Mesenchymal stem cell (in vitro differentiated cells and primary cell): ENCODE measurements around the gene NRP2.

ENCODE experiments used
- DNase-seq: peaks from one replicate; pipeline ENCODE4 v3.0.0-alpha.2; 2013
- H2AFZ ChIP-seq: one replicate; pipeline ENCODE4 v1.6.1; 2013; ENCODE audit warnings: low read depth, mild to moderate bottlenecking, control low read depth, inconsistent platforms, low read length, moderate library complexity
- H2AK5ac ChIP-seq: 2 replicates; pipeline ENCODE4 v1.6.1; 2013; ENCODE audit warnings: low read length, moderate library complexity, mild to moderate bottlenecking, inconsistent platforms; ENCODE audit not compliant: severe bottlenecking
- H2BK120ac ChIP-seq: one replicate; pipeline ENCODE4 v1.6.1; 2013; ENCODE audit warnings: low read depth, mild to moderate bottlenecking, inconsistent platforms, low read length, moderate library complexity
- H2BK12ac ChIP-seq, 2 experiments: one replicate each; pipeline ENCODE4 v1.6.1; 2013; ENCODE audit warnings: inconsistent platforms in 2 of 2, low read length in 2 of 2, mild to moderate bottlenecking in 2 of 2, moderate library complexity in 2 of 2, control low read depth in 1 of 2
- H2BK15ac ChIP-seq: one replicate; pipeline ENCODE4 v1.6.1; 2013; ENCODE audit warnings: mild to moderate bottlenecking, low read depth, inconsistent platforms; ENCODE audit not compliant: poor library complexity, severe bottlenecking
- H2BK5ac ChIP-seq: 2 replicates; pipeline ENCODE4 v1.6.1; 2013; ENCODE audit warnings: low read depth, mild to moderate bottlenecking, low read length, control low read depth, inconsistent platforms; ENCODE audit not compliant: poor library complexity, severe bottlenecking
- H3K14ac ChIP-seq, 2 experiments: one replicate each; pipeline ENCODE4 v1.6.1; 2013; ENCODE audit warnings: inconsistent platforms in 2 of 2, low read length in 2 of 2, control low read depth in 1 of 2, mild to moderate bottlenecking in 1 of 2, moderate library complexity in 1 of 2
- H3K18ac ChIP-seq, 2 experiments: one replicate each; pipeline ENCODE4 v1.6.1; 2013; ENCODE audit warnings: inconsistent platforms in 2 of 2, low read length in 2 of 2, control low read depth in 1 of 2, low read depth in 1 of 2, mild to moderate bottlenecking in 1 of 2
- H3K23ac ChIP-seq, 2 experiments: one replicate each; pipeline ENCODE4 v1.6.1; 2013; ENCODE audit warnings: inconsistent platforms in 2 of 2, low read length in 2 of 2, mild to moderate bottlenecking in 2 of 2, moderate library complexity in 2 of 2, control low read depth in 1 of 2
- H3K27ac ChIP-seq: 2 replicates; pipeline ENCODE4 v1.5.1; 2013; ENCODE audit warnings: mild to moderate bottlenecking, moderate library complexity, low read length, control low read depth, inconsistent platforms; ENCODE audit not compliant: poor library complexity, severe bottlenecking
- H3K27me3 ChIP-seq, 2 experiments: 2 replicates each; pipeline versions ENCODE4 v1.6.1 to v1.7.0; 2013; ENCODE audit warnings: low read length in 2 of 2, mild to moderate bottlenecking in 2 of 2, moderate library complexity in 2 of 2, control low read depth in 1 of 2, inconsistent platforms in 1 of 2; ENCODE audit not compliant: control insufficient read depth in 1 of 2, insufficient read depth in 1 of 2
- H3K36me3 ChIP-seq, 2 experiments: 2 replicates each; pipeline versions ENCODE4 v1.6.1 to v1.7.0; 2013; ENCODE audit warnings: low read length in 2 of 2, control low read depth in 1 of 2, inconsistent platforms in 1 of 2, low read depth in 1 of 2, mild to moderate bottlenecking in 1 of 2; ENCODE audit not compliant: insufficient read depth in 2 of 2, control insufficient read depth in 1 of 2
- H3K4ac ChIP-seq, 2 experiments: one replicate each; pipeline ENCODE4 v1.6.1; 2013; ENCODE audit warnings: inconsistent platforms in 2 of 2, low read length in 2 of 2, mild to moderate bottlenecking in 2 of 2, moderate library complexity in 2 of 2, control low read depth in 1 of 2, low read depth in 1 of 2
- H3K4me1 ChIP-seq: 2 replicates; pipeline ENCODE4 v1.6.1; 2013; ENCODE audit warnings: low read depth, low read length, control low read depth; ENCODE audit not compliant: control insufficient read depth, insufficient read depth
- H3K4me2 ChIP-seq: 2 replicates; pipeline ENCODE4 v1.6.1; 2013; ENCODE audit warnings: low read length, mild to moderate bottlenecking, inconsistent platforms; ENCODE audit not compliant: poor library complexity, severe bottlenecking
- H3K4me3 ChIP-seq, 2 experiments: 2 replicates each; pipeline versions ENCODE4 v1.5.1 to v1.7.0; 2013; ENCODE audit warnings: low read length in 2 of 2, mild to moderate bottlenecking in 2 of 2, control low read depth in 1 of 2, low read depth in 1 of 2; ENCODE audit not compliant: insufficient read depth in 1 of 2
- H3K79me1 ChIP-seq: replicated peaks from 2 replicates; pipeline ENCODE4 v1.6.1; 2013; ENCODE audit warnings: mild to moderate bottlenecking, control low read depth, low read length, inconsistent platforms; ENCODE audit not compliant: poor library complexity, severe bottlenecking
- H3K9ac ChIP-seq: 2 replicates; pipeline ENCODE4 v1.7.0; 2013; ENCODE audit warnings: mild to moderate bottlenecking, low read length, moderate library complexity
- H3K9me3 ChIP-seq: 2 replicates; pipeline ENCODE4 v1.7.0; 2013; ENCODE audit warnings: mild to moderate bottlenecking, low read length; ENCODE audit not compliant: control insufficient read depth
- H4K8ac ChIP-seq: one replicate; pipeline ENCODE4 v1.6.1; 2013; ENCODE audit warnings: inconsistent platforms, mild to moderate bottlenecking, low read length, moderate library complexity
- H4K91ac ChIP-seq: one replicate; pipeline ENCODE4 v1.6.1; 2013; ENCODE audit warnings: mild to moderate bottlenecking, low read length, inconsistent platforms
- WGBS: methylation state at CpG from one replicate; pipeline ENCODE4 v1.1.7; 2013; ENCODE audit warnings: mixed read lengths; 5-methylcytosine and 5-hydroxymethylcytosine counted together

NRP2 gene

GRCh38 chr2:205802941-205803340 is 120.6 kb downstream of the NRP2 start:
- WGBS: 95% methylated on average over 6 of the region's 6 CpGs
- no peak overlapping the region for H3K4ac ChIP-seq

GRCh38 chr2:205803500-205803899 is 121.2 kb downstream of the NRP2 start:
- Histone ChIP-seq H3K27ac (no peak overlapping the region), H3K9ac (no peak overlapping the region), H2AFZ (no peak overlapping the region), H4K8ac (no peak overlapping the region), H3K4me1 (peaks cover 18% of the 10 kb centered on the region), H3K18ac (no peak overlapping the region), H2BK15ac (no peak overlapping the region), H2BK120ac (no peak overlapping the region), H2BK12ac (no peak overlapping the region), H4K91ac (no peak overlapping the region), H2BK5ac (no peak overlapping the region), H3K4ac (no peak overlapping the region), H2AK5ac (no peak overlapping the region), H3K9me3 (peaks cover 5% of the 10 kb centered on the region), H3K36me3 (no peaks in the 10 kb centered on the region), H3K4me2 (no peak overlapping the region), H3K27me3 (peaks cover 0 to 15% of the 10 kb centered on the region in 2 experiments), H3K23ac (no peak overlapping the region), H3K14ac (no peak overlapping the region), H3K79me1 (no peaks in the 10 kb centered on the region), H3K4me3 (no peak overlapping the region)
- 89% methylated on average over 1 of the region's 1 CpG for WGBS
- DNase-seq: no peak

More at GRCh38 chr2:205802941-205803340, 120.6 kb downstream of the NRP2 start:
- DNase-seq: no peak
- Histone ChIP-seq H3K4me2 (no peak overlapping the region), H3K9ac (no peak overlapping the region), H2AK5ac (no peak overlapping the region), H4K91ac (no peak overlapping the region), H3K27ac (no peak overlapping the region), H3K27me3 (peaks cover 0 to 15% of the 10 kb centered on the region in 2 experiments), H3K79me1 (no peaks in the 10 kb centered on the region), H3K23ac (no peak overlapping the region), H2AFZ (no peak overlapping the region), H4K8ac (no peak overlapping the region), H3K4me3 (no peak overlapping the region), H3K14ac (no peak overlapping the region), H3K4me1 (peaks cover 16% of the 10 kb centered on the region), H2BK15ac (no peak overlapping the region), H2BK5ac (no peak overlapping the region), H2BK12ac (peak overlapping the region; percentile 28 to 52), H3K9me3 (peaks cover 9% of the 10 kb centered on the region), H3K18ac (no peak overlapping the region), H2BK120ac (no peak overlapping the region), H3K36me3 (peaks cover 0 to 3% of the 10 kb centered on the region in 2 experiments)

DNA sequence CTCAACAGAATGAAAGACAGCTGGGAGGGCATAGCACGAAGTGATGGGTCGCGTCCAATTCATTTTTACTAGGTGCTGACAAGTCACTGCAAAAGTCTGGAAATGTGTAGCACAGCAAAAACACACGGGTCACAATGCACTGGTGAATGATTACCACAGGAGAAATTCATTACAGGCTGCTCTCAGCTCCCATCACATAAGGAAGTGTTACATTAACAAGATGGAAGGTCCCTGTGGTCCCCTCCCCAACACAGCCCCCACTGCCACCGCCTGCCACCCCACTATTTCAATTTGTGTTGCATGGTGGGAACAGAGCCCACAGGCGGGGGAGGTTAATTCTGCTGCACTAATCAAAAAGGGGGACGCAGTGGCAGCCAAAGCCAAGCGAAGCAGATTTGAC is 122.8 kb downstream of the NRP2 start:
- peaks cover 21% of the 10 kb centered on the region for H3K4me1 ChIP-seq
- no peak overlapping the region for H2AFZ ChIP-seq
- H3K27ac ChIP-seq: no peak overlapping the region
- H3K4me3 ChIP-seq: no peak overlapping the region
- no peak overlapping the region for H2BK5ac ChIP-seq
- no peak overlapping the region for H2AK5ac ChIP-seq
- no peak overlapping the region for H4K91ac ChIP-seq
- no peaks in the 10 kb centered on the region for H3K9me3 ChIP-seq
- WGBS: 94% methylated on average over 8 of the region's 8 CpGs
- H3K27me3 ChIP-seq: peaks cover 0 to 15% of the 10 kb centered on the region in 2 experiments
- no peak overlapping the region for H3K4ac ChIP-seq
- no peak overlapping the region for H3K18ac ChIP-seq
- H4K8ac ChIP-seq: no peak overlapping the region
- no peak overlapping the region for H2BK15ac ChIP-seq
- no peak overlapping the region for H3K4me2 ChIP-seq
- H3K14ac ChIP-seq: no peak overlapping the region
- H3K79me1 ChIP-seq: no peaks in the 10 kb centered on the region
- H3K9ac ChIP-seq: no peak overlapping the region
- no peak overlapping the region for H3K23ac ChIP-seq
- H3K36me3 ChIP-seq: no peaks in the 10 kb centered on the region
- H2BK120ac ChIP-seq: no peak overlapping the region
- DNase-seq: no peak
- no peak overlapping the region for H2BK12ac ChIP-seq

- Histone ChIP-seq H2BK120ac (no peak overlapping the region), H3K27me3 (peaks cover 0 to 15% of the 10 kb centered on the region in 2 experiments), H2BK5ac (no peak overlapping the region), H3K9ac (no peak overlapping the region), H2AK5ac (no peak overlapping the region), H2BK12ac (no peak overlapping the region), H3K9me3 (no peaks in the 10 kb centered on the region), H3K4ac (no peak overlapping the region), H3K79me1 (no peaks in the 10 kb centered on the region), H3K14ac (no peak overlapping the region), H4K8ac (no peak overlapping the region), H2AFZ (no peak overlapping the region), H3K18ac (no peak overlapping the region), H3K4me1 (peaks cover 21% of the 10 kb centered on the region), H3K27ac (no peak overlapping the region), H2BK15ac (no peak overlapping the region), H3K36me3 (no peaks in the 10 kb centered on the region), H3K4me2 (peak overlapping the region; percentile 21), H3K23ac (no peak overlapping the region), H3K4me3 (no peak overlapping the region), H4K91ac (no peak overlapping the region)
- 82% methylated on average over 16 of the region's 18 CpGs for WGBS
- DNase-seq: no peak
Measured at GRCh38 chr2:205806143-205806905, 124.0 kb downstream of the NRP2 start.
